Mesenchymal stem cell (in vitro differentiated cells and primary cell): ENCODE results near the gene NFATC3.
"Not testable (repeated sequence)": the region's sequence is repeated elsewhere in the genome, so short reads cannot be mapped to it uniquely, and the experiment has no call there.

Source experiments
- DNase-seq: peaks from one replicate; pipeline ENCODE4 v3.0.0-alpha.2; 2013
- H2AFZ ChIP-seq: one replicate; pipeline ENCODE4 v1.6.1; 2013; ENCODE audit warnings: low read depth, mild to moderate bottlenecking, control low read depth, inconsistent platforms, low read length, moderate library complexity
- H2AK5ac ChIP-seq: 2 replicates; pipeline ENCODE4 v1.6.1; 2013; ENCODE audit warnings: low read length, moderate library complexity, mild to moderate bottlenecking, inconsistent platforms; ENCODE audit not compliant: severe bottlenecking
- H2BK120ac ChIP-seq: one replicate; pipeline ENCODE4 v1.6.1; 2013; ENCODE audit warnings: low read depth, mild to moderate bottlenecking, inconsistent platforms, low read length, moderate library complexity
- H2BK12ac ChIP-seq, 2 experiments: one replicate each; pipeline ENCODE4 v1.6.1; 2013; ENCODE audit warnings: inconsistent platforms in 2 of 2, low read length in 2 of 2, mild to moderate bottlenecking in 2 of 2, moderate library complexity in 2 of 2, control low read depth in 1 of 2
- H2BK15ac ChIP-seq: one replicate; pipeline ENCODE4 v1.6.1; 2013; ENCODE audit warnings: mild to moderate bottlenecking, low read depth, inconsistent platforms; ENCODE audit not compliant: poor library complexity, severe bottlenecking
- H2BK5ac ChIP-seq: 2 replicates; pipeline ENCODE4 v1.6.1; 2013; ENCODE audit warnings: low read depth, mild to moderate bottlenecking, low read length, control low read depth, inconsistent platforms; ENCODE audit not compliant: poor library complexity, severe bottlenecking
- H3K14ac ChIP-seq, 2 experiments: one replicate each; pipeline ENCODE4 v1.6.1; 2013; ENCODE audit warnings: inconsistent platforms in 2 of 2, low read length in 2 of 2, control low read depth in 1 of 2, mild to moderate bottlenecking in 1 of 2, moderate library complexity in 1 of 2
- H3K18ac ChIP-seq, 2 experiments: one replicate each; pipeline ENCODE4 v1.6.1; 2013; ENCODE audit warnings: inconsistent platforms in 2 of 2, low read length in 2 of 2, control low read depth in 1 of 2, low read depth in 1 of 2, mild to moderate bottlenecking in 1 of 2
- H3K23ac ChIP-seq, 2 experiments: one replicate each; pipeline ENCODE4 v1.6.1; 2013; ENCODE audit warnings: inconsistent platforms in 2 of 2, low read length in 2 of 2, mild to moderate bottlenecking in 2 of 2, moderate library complexity in 2 of 2, control low read depth in 1 of 2
- H3K27ac ChIP-seq: 2 replicates; pipeline ENCODE4 v1.5.1; 2013; ENCODE audit warnings: mild to moderate bottlenecking, moderate library complexity, low read length, control low read depth, inconsistent platforms; ENCODE audit not compliant: poor library complexity, severe bottlenecking
- H3K27me3 ChIP-seq, 2 experiments: 2 replicates each; pipeline versions ENCODE4 v1.6.1 to v1.7.0; 2013; ENCODE audit warnings: low read length in 2 of 2, mild to moderate bottlenecking in 2 of 2, moderate library complexity in 2 of 2, control low read depth in 1 of 2, inconsistent platforms in 1 of 2; ENCODE audit not compliant: control insufficient read depth in 1 of 2, insufficient read depth in 1 of 2
- H3K36me3 ChIP-seq, 2 experiments: 2 replicates each; pipeline versions ENCODE4 v1.6.1 to v1.7.0; 2013; ENCODE audit warnings: low read length in 2 of 2, control low read depth in 1 of 2, inconsistent platforms in 1 of 2, low read depth in 1 of 2, mild to moderate bottlenecking in 1 of 2; ENCODE audit not compliant: insufficient read depth in 2 of 2, control insufficient read depth in 1 of 2
- H3K4ac ChIP-seq, 2 experiments: one replicate each; pipeline ENCODE4 v1.6.1; 2013; ENCODE audit warnings: inconsistent platforms in 2 of 2, low read length in 2 of 2, mild to moderate bottlenecking in 2 of 2, moderate library complexity in 2 of 2, control low read depth in 1 of 2, low read depth in 1 of 2
- H3K4me1 ChIP-seq: 2 replicates; pipeline ENCODE4 v1.6.1; 2013; ENCODE audit warnings: low read depth, low read length, control low read depth; ENCODE audit not compliant: control insufficient read depth, insufficient read depth
- H3K4me2 ChIP-seq: 2 replicates; pipeline ENCODE4 v1.6.1; 2013; ENCODE audit warnings: low read length, mild to moderate bottlenecking, inconsistent platforms; ENCODE audit not compliant: poor library complexity, severe bottlenecking
- H3K4me3 ChIP-seq, 2 experiments: 2 replicates each; pipeline versions ENCODE4 v1.5.1 to v1.7.0; 2013; ENCODE audit warnings: low read length in 2 of 2, mild to moderate bottlenecking in 2 of 2, control low read depth in 1 of 2, low read depth in 1 of 2; ENCODE audit not compliant: insufficient read depth in 1 of 2
- H3K79me1 ChIP-seq: replicated peaks from 2 replicates; pipeline ENCODE4 v1.6.1; 2013; ENCODE audit warnings: mild to moderate bottlenecking, control low read depth, low read length, inconsistent platforms; ENCODE audit not compliant: poor library complexity, severe bottlenecking
- H3K9ac ChIP-seq: 2 replicates; pipeline ENCODE4 v1.7.0; 2013; ENCODE audit warnings: mild to moderate bottlenecking, low read length, moderate library complexity
- H3K9me3 ChIP-seq: 2 replicates; pipeline ENCODE4 v1.7.0; 2013; ENCODE audit warnings: mild to moderate bottlenecking, low read length; ENCODE audit not compliant: control insufficient read depth
- H4K8ac ChIP-seq: one replicate; pipeline ENCODE4 v1.6.1; 2013; ENCODE audit warnings: inconsistent platforms, mild to moderate bottlenecking, low read length, moderate library complexity
- H4K91ac ChIP-seq: one replicate; pipeline ENCODE4 v1.6.1; 2013; ENCODE audit warnings: mild to moderate bottlenecking, low read length, inconsistent platforms
- WGBS: methylation state at CpG from one replicate; pipeline ENCODE4 v1.1.7; 2013; ENCODE audit warnings: mixed read lengths; 5-methylcytosine and 5-hydroxymethylcytosine counted together

NFATC3 gene

DNA sequence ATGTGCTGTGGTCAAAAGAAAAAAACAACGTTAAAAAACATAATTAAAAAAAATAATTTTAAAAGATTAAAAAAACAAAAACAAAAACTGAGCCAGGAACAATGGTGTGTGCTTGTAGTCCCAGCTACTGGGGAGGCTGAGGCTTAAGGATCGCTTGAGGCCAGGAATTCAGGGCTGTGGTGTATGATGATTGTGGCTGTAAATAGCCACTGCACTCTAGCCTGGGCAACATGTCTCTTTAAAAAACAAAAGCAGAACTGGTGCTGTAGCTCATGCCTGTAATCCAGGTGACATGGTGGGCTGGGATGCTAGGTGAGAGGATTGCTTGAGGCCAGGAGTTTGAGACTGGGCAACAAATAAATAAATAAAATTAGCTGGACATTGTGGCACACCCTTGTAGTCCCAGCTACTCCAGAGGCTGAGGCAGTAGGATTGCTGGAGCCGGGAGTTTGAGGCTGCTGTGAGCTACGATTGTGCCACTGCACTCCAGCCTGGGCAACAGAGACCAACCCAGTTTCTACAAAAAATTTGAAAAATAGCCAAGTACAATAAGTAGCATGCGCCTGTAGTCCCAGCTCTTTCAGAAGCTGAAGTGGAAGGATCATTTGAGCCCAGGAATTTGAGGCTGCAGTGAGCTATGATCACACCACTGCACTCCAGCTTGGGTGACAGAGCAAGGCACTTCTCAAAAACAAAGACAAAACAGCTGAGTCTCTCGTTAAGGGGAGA lies 43.6 kb downstream of the NFATC3 start:
- Histone ChIP-seq H4K8ac (no peak overlapping the region), H4K91ac (no peak overlapping the region), H3K79me1 (peaks cover 20% of the 10 kb centered on the region), H3K23ac (no peak overlapping the region), H3K4me2 (no peak overlapping the region), H3K9ac (no peak overlapping the region), H2BK12ac (no peak overlapping the region), H3K18ac (no peak overlapping the region), H2BK15ac (no peak overlapping the region), H3K4ac (no peak overlapping the region), H2BK5ac (no peak overlapping the region), H3K4me1 (peaks cover 4% of the 10 kb centered on the region), H2BK120ac (no peak overlapping the region), H3K27me3 (no peaks in the 10 kb centered on the region), H3K4me3 (no peak overlapping the region), H3K9me3 (no peaks in the 10 kb centered on the region), H3K27ac (peak overlapping the region; percentile 61), H2AK5ac (peak overlapping the region; percentile 18), H3K36me3 (peaks cover 0 to 4% of the 10 kb centered on the region in 2 experiments), H3K14ac (no peak overlapping the region), H2AFZ (no peak overlapping the region)
- WGBS = 94% methylated on average over 4 of the region's 6 CpGs
- DNase-seq = peak; percentile 28

DNA sequence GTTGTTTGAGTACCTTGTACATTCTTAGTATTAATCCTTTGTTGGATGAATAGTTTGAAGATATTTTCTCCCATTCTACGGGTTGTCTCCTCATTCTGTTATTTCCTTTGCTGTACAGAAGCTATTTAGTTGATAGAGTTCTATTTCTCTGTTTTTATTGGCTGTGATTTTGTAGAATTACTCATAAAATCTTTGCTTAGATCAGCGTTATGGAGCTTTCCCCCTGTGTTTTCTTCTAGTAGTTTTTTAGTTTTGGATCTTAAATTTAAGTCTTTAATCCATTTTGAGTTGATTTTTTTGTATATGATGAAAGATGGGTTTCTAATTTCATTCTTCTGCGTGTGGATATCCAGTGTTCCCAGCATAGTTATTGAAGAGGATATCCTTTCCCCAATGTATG lies 45.4 kb downstream of the NFATC3 start:
- no peaks in the 10 kb centered on the region for H3K9me3 ChIP-seq
- H2BK5ac ChIP-seq = no peak overlapping the region
- whole genome bisulfite sequencing = 97% methylated on average over 2 of the region's 3 CpGs
- H2BK15ac ChIP-seq = no peak overlapping the region
- peaks cover 13% of the 10 kb centered on the region for H3K79me1 ChIP-seq
- no peak overlapping the region for H3K4ac ChIP-seq
- DNase-seq = no peak
- H2AK5ac ChIP-seq = no peak overlapping the region
- H3K4me3 ChIP-seq = no peak overlapping the region
- H2AFZ ChIP-seq = no peak overlapping the region
- peaks cover 0 to 4% of the 10 kb centered on the region in 2 experiments for H3K36me3 ChIP-seq
- H3K18ac ChIP-seq = no peak overlapping the region
- no peak overlapping the region for H3K9ac ChIP-seq
- H3K27me3 ChIP-seq = no peaks in the 10 kb centered on the region
- H3K27ac ChIP-seq = no peak overlapping the region
- H2BK120ac ChIP-seq = no peak overlapping the region
- H3K4me1 ChIP-seq = peaks cover 4% of the 10 kb centered on the region
- no peak overlapping the region for H4K8ac ChIP-seq
- H3K14ac ChIP-seq = no peak overlapping the region
- H4K91ac ChIP-seq = no peak overlapping the region
- no peak overlapping the region for H3K4me2 ChIP-seq
- H2BK12ac ChIP-seq = no peak overlapping the region
- H3K23ac ChIP-seq = no peak overlapping the region

DNA sequence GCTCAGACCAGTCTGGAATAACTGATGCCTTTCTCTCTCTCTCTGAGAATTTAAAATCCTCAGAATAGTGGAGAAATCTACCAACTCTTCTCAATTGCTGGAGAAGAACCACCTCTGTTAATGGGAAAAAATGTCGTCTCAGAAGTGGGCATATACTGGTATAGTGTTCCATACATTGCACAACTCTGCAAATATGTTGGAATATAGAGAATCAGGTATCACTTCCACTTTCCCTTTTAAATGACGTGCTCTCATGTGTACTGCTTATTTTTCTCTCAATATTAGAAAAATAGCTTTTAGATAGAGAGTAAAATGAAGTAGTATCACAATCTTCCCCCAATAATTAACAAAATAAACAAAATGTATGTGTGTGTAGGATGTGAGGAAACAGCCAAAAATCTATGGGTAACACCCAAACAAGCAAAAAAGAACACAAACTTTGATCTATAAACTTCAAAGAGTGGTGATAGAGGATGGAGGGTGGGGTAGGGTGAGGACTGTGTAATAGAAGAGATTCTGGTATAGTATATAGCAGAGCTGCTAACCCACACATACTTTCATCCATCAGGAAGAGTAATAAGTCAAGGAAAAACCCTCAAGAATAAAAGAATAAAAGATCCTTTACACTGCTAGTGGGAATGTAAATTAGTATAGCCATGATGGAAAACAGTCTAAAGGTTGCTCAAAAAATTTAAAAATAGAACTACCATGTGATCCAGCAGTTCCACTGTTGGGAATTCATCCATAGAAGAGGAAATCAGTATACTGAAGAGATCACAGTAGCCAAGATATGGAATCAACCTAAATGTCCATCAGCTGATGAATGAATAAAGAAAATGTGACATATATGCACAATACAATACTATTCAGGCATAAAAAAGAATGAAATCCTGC lies 46.9 kb downstream of the NFATC3 start:
- DNase-seq = no peak
- Histone ChIP-seq H3K79me1 (peaks cover 10% of the 10 kb centered on the region), H4K91ac (no peak overlapping the region), H2AFZ (no peak overlapping the region), H4K8ac (no peak overlapping the region), H2BK15ac (no peak overlapping the region), H3K36me3 (peaks cover 0 to 4% of the 10 kb centered on the region in 2 experiments), H3K4me3 (no peak overlapping the region), H3K27ac (no peak overlapping the region), H3K23ac (no peak overlapping the region), H3K18ac (no peak overlapping the region), H2BK12ac (no peak overlapping the region), H3K9ac (no peak overlapping the region), H3K9me3 (no peaks in the 10 kb centered on the region), H2AK5ac (no peak overlapping the region), H3K4me1 (peaks cover 4% of the 10 kb centered on the region), H3K4me2 (no peak overlapping the region), H2BK5ac (no peak overlapping the region), H3K27me3 (no peaks in the 10 kb centered on the region), H3K14ac (no peak overlapping the region), H3K4ac (no peak overlapping the region), H2BK120ac (no peak overlapping the region)
- WGBS = no CpG with 5 or more reads among the region's 2 CpGs

DNA sequence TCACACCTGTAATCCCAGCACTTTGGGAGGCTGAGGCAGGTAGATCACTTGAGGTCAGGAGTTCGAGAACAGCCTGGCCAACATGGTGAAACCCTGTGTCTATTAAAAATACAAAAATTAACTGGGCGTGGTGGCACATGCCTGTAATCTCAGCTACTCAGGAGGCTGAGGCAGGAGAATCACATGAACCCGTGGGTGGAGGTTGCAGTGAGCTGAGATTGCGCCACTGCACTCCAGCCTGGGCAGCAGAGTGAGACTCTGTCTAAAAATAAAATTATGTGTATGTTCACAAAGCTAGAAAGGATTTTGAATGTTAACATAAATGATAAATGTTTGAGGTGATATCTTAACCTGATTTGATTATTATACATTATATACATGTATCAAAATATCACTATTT lies 47.8 kb downstream of the NFATC3 start:
- H3K9me3 ChIP-seq, H4K91ac ChIP-seq, H2BK12ac ChIP-seq, H3K14ac ChIP-seq, H3K27me3 ChIP-seq, H3K79me1 ChIP-seq, DNase-seq, H3K9ac ChIP-seq, H3K4me3 ChIP-seq, H2BK15ac ChIP-seq, H3K27ac ChIP-seq, H3K18ac ChIP-seq, H2AK5ac ChIP-seq, H3K36me3 ChIP-seq, H4K8ac ChIP-seq, H2BK120ac ChIP-seq, H3K4ac ChIP-seq, H3K4me2 ChIP-seq, H3K23ac ChIP-seq, H2AFZ ChIP-seq, H2BK5ac ChIP-seq, H3K4me1 ChIP-seq: not testable (repeated sequence)
- over 99% methylated on average over 4 of the region's 4 CpGs for WGBS
